ENCODE measurements around the gene SEPTIN10.

- TF ChIP-seq CTCF (IDR thresholded peaks at IDR 0.05) = no peak
- TF ChIP-seq EZH2 (IDR thresholded peaks at IDR 0.05) = no peak
Measured at GRCh38 chr2:109611467-109612095, 2.2 kb downstream of the SEPTIN10 start.

Data from neural progenitor cell (in vitro differentiated cells).